Fibroblast of mammary gland (primary cell): Measurements from ENCODE around the gene KIAA0513.
A peak's percentile ranks its signal among the peaks of the same experiment; 100 is the strongest.

Experiments
- DNase-seq: peaks from one replicate; pipeline ENCODE4 v3.0.0-alpha.2; 2010; ENCODE audit warnings: low read depth
- H3K4me3 ChIP-seq: 2 replicates; pipeline ENCODE4 v1.5.1; 2011; ENCODE audit warnings: low read depth, mild to moderate bottlenecking, low read length, moderate library complexity; ENCODE audit not compliant: control insufficient read depth
- CTCF ChIP-seq: conservative IDR thresholded peaks from 2 replicates; pipeline ENCODE4 v1.5.1; 2011; ENCODE audit warnings: low read depth, low read length, inconsistent platforms; ENCODE audit not compliant: control insufficient read depth, insufficient read depth

Gene KIAA0513

GRCh38 chr16:85004587-85005205 lies 22.9 kb upstream of the KIAA0513 start:
- H3K4me3 ChIP-seq, result no peak overlapping the region

GRCh38 chr16:85005285-85006069 lies 22.1 kb upstream of the KIAA0513 start:
- TF ChIP-seq CTCF, result no peak
- no peak overlapping the region for H3K4me3 ChIP-seq
- peak; percentile 75 for DNase-seq

More at GRCh38 chr16:85004587-85005205, 22.9 kb upstream of the KIAA0513 start:
- no peak for TF ChIP-seq CTCF
- DNase-seq, result peak; percentile 87

GRCh38 chr16:85006639-85007038 lies 21.0 kb upstream of the KIAA0513 start:
- no peak for TF ChIP-seq CTCF

GRCh38 chr16:85007496-85008214 lies 19.9 kb upstream of the KIAA0513 start:
- TF ChIP-seq CTCF, result no peak
- no peak overlapping the region for H3K4me3 ChIP-seq
- DNase-seq, result no peak

More at GRCh38 chr16:85006639-85007038, 21.0 kb upstream of the KIAA0513 start:
- DNase-seq, result peak; percentile 58
- H3K4me3 ChIP-seq, result no peak overlapping the region

- no peak overlapping the region for H3K4me3 ChIP-seq
- TF ChIP-seq CTCF, result no peak
- DNase-seq, result no peak
Observed at GRCh38 chr16:85008271-85008670, 19.3 kb upstream of the KIAA0513 start.

GRCh38 chr16:85010446-85010930 lies 17.1 kb upstream of the KIAA0513 start:
- peak overlapping the region; percentile 79 for H3K4me3 ChIP-seq
- no peak for DNase-seq
- TF ChIP-seq CTCF, result no peak
